Stomach (tissue), 9 donors: ENCODE measurements around the gene RERE. TPM values are rescaled to one million over a fixed set of nuclear protein-coding genes. Genes with fewer than 3 reads are reported as not detected.
A peak's percentile ranks its signal among the peaks of the same experiment; 100 is the strongest.
"Not testable (repeated sequence)": the region's sequence is repeated elsewhere in the genome, so short reads cannot be mapped to it uniquely, and the experiment has no call there.

ENCODE experiments used
- DNase-seq, 2 donors: peaks; one replicate each; pipeline versions ENCODE4 v3.0.0 to v3.0.0-alpha.2; 2013 to 2019
- H3K27ac ChIP-seq, 5 donors: fragments of 200-600 bp in 4 of 5; sonication (generic) in 4 of 5; one replicate each; pipeline ENCODE4 v1.5.1; 2013 to 2019; ENCODE audit warnings: mild to moderate bottlenecking in 1 of 5, moderate library complexity in 1 of 5
- H3K27me3 ChIP-seq, 3 donors: fragments of 200-600 bp; sonication (generic); one replicate each; pipeline ENCODE4 v1.5.1; 2017 to 2019; ENCODE audit warnings: mixed run types in 1 of 3
- H3K36me3 ChIP-seq, 4 donors: fragments of 200-600 bp; sonication (generic); 1 replicate in 3 of 4; 2 replicates in 1 of 4; pipeline ENCODE4 v1.5.1; 2016 to 2019
- H3K4me1 ChIP-seq, 4 donors: fragments of 200-600 bp; sonication (generic); one replicate each; pipeline ENCODE4 v1.5.1; 2016 to 2019
- H3K4me3 ChIP-seq, 4 donors: fragments of 200-600 bp; sonication (generic) in 3 of 4; one replicate each; pipeline ENCODE4 v1.5.1; 2016 to 2019; ENCODE audit warnings: mild to moderate bottlenecking in 1 of 4
- H3K9me3 ChIP-seq, 4 donors: fragments of 200-600 bp; sonication (generic); one replicate each; pipeline ENCODE4 v1.5.1; 2016 to 2019
- EP300 ChIP-seq: sonication (generic); formaldehyde crosslinking; IDR thresholded peaks from one replicate; pipeline ENCODE4 v1.6.1; 2017; ENCODE audit warnings: antibody characterized with exemption
- POLR2A ChIP-seq, 4 donors: fragments of 450-650 bp; IDR thresholded peaks; one replicate each; pipeline ENCODE4 v1.6.1; 2016; ENCODE audit warnings: antibody characterized with exemption in 4 of 4, control low read depth in 2 of 4, mild to moderate bottlenecking in 1 of 4, moderate library complexity in 1 of 4
- POLR2AphosphoS5 ChIP-seq, 3 donors: sonication (generic); formaldehyde crosslinking; IDR thresholded peaks; one replicate each; pipeline ENCODE4 v1.6.1; 2016; ENCODE audit warnings: antibody characterized with exemption in 3 of 3
- WGBS, 5 donors: extraction: QIAGEN DNeasy Blood & Tissue Kit in 3 of 5; methylation state at CpG; one replicate each; pipeline versions ENCODE4 v1.1.5 to v1.1.7; 2013 to 2018; 5-methylcytosine and 5-hydroxymethylcytosine counted together
- intact Hi-C: fragments of 100-400 bp; cut with DNase I; formaldehyde crosslinking; loops from one replicate; pipeline ENCODE4 v1.15.1; 2023; ENCODE audit warnings: low total_unique reads
- polyA plus RNA-seq, 3 donors: library from polyadenylated mRNA; stranded (reverse); fragments of 200-250 nt; gene quantifications; one replicate each; pipeline ENCODE4 v1.2.3, GENCODE V29; 2013
- total RNA-seq, 5 donors: library from RNA; depleted of rRNA; stranded (reverse); fragments of >200 nt; gene quantifications; one replicate each; pipeline versions ENCODE4 v1.1.0 to v1.2.3, GENCODE V29; 2014 to 2016
- TF ChIP-seq, protein P1 (sequence below), 7 experiments: fragments of 450-650 bp in 4 of 7; fragments of 200-600 bp in 3 of 7; sonication (generic) in 3 of 7; IDR thresholded peaks; one replicate each; pipeline ENCODE4 v1.5.1; 2016 to 2019; ENCODE audit warnings: antibody characterized with exemption in 7 of 7, control low read depth in 2 of 7, mild to moderate bottlenecking in 1 of 7
- donor health status: healthy with polysubstance abuse.
- donor health status: Bipolar disorder and iron deficiency.
- donor health status: healthy.

The RERE gene
- total and polyA plus RNA-seq, 8 donors = 15.6 to 198 (median 79.3) TPM

DNA sequence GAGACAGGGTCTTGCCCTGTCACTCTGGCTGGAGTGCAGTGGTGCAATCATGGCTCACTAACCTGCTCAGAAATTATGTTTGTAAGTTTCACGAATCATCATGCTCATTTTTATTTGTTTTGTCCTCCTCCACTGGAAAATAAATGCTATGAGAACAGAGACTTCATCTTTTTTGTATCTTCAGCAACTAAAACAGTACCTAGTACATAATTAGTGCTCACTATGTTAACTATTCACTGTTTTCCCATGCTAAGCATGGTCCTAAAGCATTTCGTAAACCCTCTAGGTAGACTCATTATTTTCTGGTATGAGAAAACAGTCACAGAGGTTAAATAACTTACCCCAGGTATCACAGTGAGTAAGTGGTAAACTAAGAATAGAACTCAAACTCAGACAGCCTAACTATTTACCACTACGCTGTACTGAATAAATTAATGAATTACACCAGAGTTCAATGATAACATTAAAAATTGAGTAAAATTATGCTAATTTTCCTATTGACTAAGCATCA is 118.4 kb downstream of the RERE start:
- Histone ChIP-seq H3K36me3 (no peaks in the 10 kb centered on the region), H3K4me3 (no peak overlapping the region), H3K9me3 (no peaks in the 10 kb centered on the region), H3K27me3 (no peaks in the 10 kb centered on the region), H3K4me1 (peaks cover 27 to 62% (median 41%) of the 10 kb centered on the region in 4 donors), H3K27ac (no peak overlapping the region)
- intact Hi-C loops = no loop called here
- WGBS, 5 donors = 69 to 83% (median 80%) methylated on average over 3 of the region's 3 CpGs
- no peak for TF ChIP-seq POLR2AphosphoS5 (IDR thresholded peaks at IDR 0.05)
- no peak for TF ChIP-seq EP300
- TF ChIP-seq POLR2A (IDR thresholded peaks at IDR 0.05) = no peak
- TF ChIP-seq, protein P1, sequence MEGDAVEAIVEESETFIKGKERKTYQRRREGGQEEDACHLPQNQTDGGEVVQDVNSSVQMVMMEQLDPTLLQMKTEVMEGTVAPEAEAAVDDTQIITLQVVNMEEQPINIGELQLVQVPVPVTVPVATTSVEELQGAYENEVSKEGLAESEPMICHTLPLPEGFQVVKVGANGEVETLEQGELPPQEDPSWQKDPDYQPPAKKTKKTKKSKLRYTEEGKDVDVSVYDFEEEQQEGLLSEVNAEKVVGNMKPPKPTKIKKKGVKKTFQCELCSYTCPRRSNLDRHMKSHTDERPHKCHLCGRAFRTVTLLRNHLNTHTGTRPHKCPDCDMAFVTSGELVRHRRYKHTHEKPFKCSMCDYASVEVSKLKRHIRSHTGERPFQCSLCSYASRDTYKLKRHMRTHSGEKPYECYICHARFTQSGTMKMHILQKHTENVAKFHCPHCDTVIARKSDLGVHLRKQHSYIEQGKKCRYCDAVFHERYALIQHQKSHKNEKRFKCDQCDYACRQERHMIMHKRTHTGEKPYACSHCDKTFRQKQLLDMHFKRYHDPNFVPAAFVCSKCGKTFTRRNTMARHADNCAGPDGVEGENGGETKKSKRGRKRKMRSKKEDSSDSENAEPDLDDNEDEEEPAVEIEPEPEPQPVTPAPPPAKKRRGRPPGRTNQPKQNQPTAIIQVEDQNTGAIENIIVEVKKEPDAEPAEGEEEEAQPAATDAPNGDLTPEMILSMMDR (IDR thresholded peaks at IDR 0.05) = no peak
- no peak for DNase-seq

DNA sequence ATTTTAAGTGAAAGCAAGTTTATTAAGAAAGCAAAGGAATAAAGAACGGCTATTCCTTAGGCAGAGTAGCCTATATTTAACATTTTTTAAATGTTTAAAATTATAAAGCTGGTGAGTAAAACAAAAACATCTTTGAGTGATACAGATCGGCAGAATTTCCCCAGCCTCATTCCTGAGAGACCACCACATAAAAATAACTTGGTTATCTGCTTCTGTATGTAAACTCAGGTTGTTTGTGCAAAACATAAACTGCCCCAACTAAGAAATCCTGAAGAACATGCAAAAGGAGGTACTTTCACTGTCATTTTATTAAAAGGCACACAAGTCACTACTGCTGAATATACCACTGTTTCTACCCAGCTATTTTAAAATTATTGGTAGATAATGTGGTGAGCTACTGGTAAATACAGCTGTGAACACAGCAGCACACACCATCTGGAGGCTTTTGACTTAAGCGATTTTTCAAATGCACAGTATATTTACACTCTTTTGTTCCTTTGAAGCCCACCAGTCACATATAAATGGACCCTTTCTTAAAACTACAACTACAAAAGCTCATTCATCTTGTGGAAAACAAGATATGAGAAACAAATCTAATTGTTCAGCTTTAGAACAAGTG is 119.3 kb downstream of the RERE start:
- TF ChIP-seq EP300 = no peak
- TF ChIP-seq, protein P1 (IDR thresholded peaks at IDR 0.05) = no peak
- TF ChIP-seq POLR2A (IDR thresholded peaks at IDR 0.05) = no peak
- no peak for TF ChIP-seq POLR2AphosphoS5 (IDR thresholded peaks at IDR 0.05)
- H3K4me1 ChIP-seq = peaks cover 23 to 65% (median 40%) of the 10 kb centered on the region in 4 donors
- WGBS, 5 donors = 47 to 68% (median 58%) methylated on average over 3 of the region's 3 CpGs
- DNase-seq = peak in 1 of 2 donors; percentile 26
- no peaks in the 10 kb centered on the region for H3K36me3 ChIP-seq
- H3K27ac ChIP-seq = no peak overlapping the region
- H3K4me3 ChIP-seq = no peak overlapping the region
- no peaks in the 10 kb centered on the region for H3K9me3 ChIP-seq
- intact Hi-C loops = no loop called here
- H3K27me3 ChIP-seq = no peaks in the 10 kb centered on the region

- DNase-seq, H3K9me3 ChIP-seq, H3K4me3 ChIP-seq, intact Hi-C loops, H3K27me3 ChIP-seq, H3K36me3 ChIP-seq, H3K27ac ChIP-seq: not testable (repeated sequence)
- 95 to 100% (median 98%) methylated on average over 4 of the region's 4 CpGs for WGBS, 5 donors
- H3K4me1 ChIP-seq = peaks cover 11 to 59% (median 41%) of the 10 kb centered on the region in 4 donors
Observed at GRCh38 chr1:8695442-8695841, 122.0 kb downstream of the RERE start.

DNA sequence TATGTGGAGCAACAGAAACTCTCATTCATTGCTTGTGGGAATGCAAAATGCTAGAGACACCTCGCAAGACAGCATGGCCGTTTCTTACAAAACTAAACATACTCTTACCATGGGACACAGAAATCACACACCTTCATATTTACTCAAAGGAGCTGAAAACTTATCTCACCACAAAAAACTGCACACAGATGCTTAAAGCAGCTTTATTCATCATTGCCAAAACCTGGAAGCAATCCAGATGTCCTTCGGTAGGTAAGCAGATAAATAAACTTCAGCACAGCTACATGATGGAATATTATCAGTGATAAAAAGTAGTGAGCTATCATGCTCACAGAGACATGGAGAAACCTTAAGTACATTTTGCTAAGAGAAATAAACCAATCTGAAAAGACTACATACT is 124.3 kb downstream of the RERE start:
- intact Hi-C loops = no loop called here
- 31 to 67% (median 55%) methylated on average over 3 of the region's 3 CpGs for WGBS, 5 donors
- TF ChIP-seq EP300 (no peak), POLR2A (IDR thresholded peaks at IDR 0.05) (no peak), POLR2AphosphoS5 (IDR thresholded peaks at IDR 0.05) (no peak)
- TF ChIP-seq, protein P1 (IDR thresholded peaks at IDR 0.05) = no peak

DNA sequence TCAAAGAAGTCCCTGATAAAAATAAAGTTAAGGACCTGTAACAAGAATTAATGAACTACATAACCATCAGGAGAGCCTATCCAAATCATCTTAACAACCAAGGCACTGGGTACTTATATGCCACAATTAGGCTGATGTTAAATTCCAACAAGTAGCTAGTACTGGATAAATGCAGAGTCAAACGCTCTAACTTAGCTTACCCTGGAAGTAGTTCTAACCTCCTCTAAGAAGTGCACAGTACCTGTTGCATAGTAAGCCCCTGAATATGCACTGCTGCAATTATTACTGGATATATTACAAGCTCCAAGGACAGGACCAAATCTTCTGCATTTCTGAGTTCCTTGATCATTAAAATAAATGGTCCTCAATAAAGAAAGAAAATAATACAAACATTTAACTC is 125.8 kb downstream of the RERE start:
- Histone ChIP-seq H3K9me3 (no peaks in the 10 kb centered on the region), H3K4me3 (no peak overlapping the region), H3K36me3 (no peaks in the 10 kb centered on the region), H3K27me3 (no peaks in the 10 kb centered on the region), H3K27ac (no peak overlapping the region), H3K4me1 (peaks cover 9 to 62% (median 30%) of the 10 kb centered on the region in 4 donors)
- WGBS, 5 donors = 65 to 81% (median 69%) methylated on average over 1 of the region's 1 CpG
- no peak for TF ChIP-seq EP300
- TF ChIP-seq, protein P1 (IDR thresholded peaks at IDR 0.05) = no peak
- intact Hi-C loops = no loop called here
- DNase-seq = no peak

More for the DNA sequence above, 124.3 kb downstream of the RERE start:
- peaks cover 0 to 53% (median 24%) of the 10 kb centered on the region in 4 donors for H3K4me1 ChIP-seq
- H3K36me3 ChIP-seq = no peaks in the 10 kb centered on the region
- H3K4me3 ChIP-seq = no peak overlapping the region
- H3K27me3 ChIP-seq = no peaks in the 10 kb centered on the region
- no peak for DNase-seq
- no peak overlapping the region for H3K27ac ChIP-seq
- no peaks in the 10 kb centered on the region for H3K9me3 ChIP-seq
